Measurements from ENCODE around the gene APBB1IP.

The APBB1IP gene

GRCh38 chr10:26534384-26534783, 96.2 kb downstream of the APBB1IP start:
- DNase-seq (ENCODE audit: low read depth), result no peak
- no peak for TF ChIP-seq CTCF (conservative IDR thresholded peaks at IDR 0.05; ENCODE audit: low read depth, low read length)
- no peak overlapping the region for H3K4me3 ChIP-seq (ENCODE audit: low read depth, low read length)

DNA sequence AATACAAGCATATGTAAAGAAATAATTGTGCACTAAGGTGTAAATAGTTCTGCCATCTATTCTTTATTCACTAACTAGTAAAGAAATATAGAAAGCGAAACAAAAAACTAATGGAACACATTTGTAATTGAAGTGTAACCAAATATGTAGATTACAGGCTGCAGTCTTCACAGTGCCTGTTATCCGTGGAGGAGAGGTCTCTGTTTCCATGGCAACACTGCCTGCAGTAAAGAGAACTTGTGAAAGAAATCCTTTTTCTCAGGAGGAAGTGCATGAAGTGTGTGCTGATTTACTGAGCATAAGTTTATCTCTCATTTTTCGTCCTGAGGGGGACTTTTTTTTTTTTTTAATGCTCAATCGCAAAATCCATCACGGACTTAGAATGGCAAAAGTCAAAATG, 102.5 kb downstream of the APBB1IP start:
- no peak overlapping the region for H3K4me3 ChIP-seq (ENCODE audit: low read depth, low read length)
- no peak for TF ChIP-seq CTCF (conservative IDR thresholded peaks at IDR 0.05; ENCODE audit: low read depth, low read length)
- no peak for DNase-seq (ENCODE audit: low read depth)

- DNase-seq (ENCODE audit: low read depth), result no peak
- no peak overlapping the region for H3K4me3 ChIP-seq (ENCODE audit: low read depth, low read length)
- no peak for TF ChIP-seq CTCF (conservative IDR thresholded peaks at IDR 0.05; ENCODE audit: low read depth, low read length)
These were observed 105.6 kb downstream of the APBB1IP start for GRCh38 chr10:26543567-26544306.

DNA sequence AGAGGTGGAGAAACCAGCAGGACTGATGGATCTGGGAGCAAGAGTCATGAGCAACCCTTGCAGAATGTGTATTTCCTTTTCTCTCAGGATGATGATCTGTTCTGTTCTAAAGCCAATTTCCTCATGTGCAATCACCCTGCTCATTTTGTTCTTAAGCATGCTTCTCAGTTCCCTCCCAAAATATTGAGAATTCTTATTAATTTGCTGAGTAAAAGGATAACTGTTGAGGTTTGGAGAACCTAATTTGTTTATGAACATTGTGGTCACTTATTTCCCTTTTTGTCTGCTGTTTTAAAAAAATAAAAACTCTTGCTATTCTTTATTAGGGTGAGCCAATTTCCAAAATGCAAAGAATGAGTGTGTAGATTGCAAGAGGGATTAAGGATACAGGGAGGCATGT, 106.8 kb downstream of the APBB1IP start:
- no peak for DNase-seq (ENCODE audit: low read depth)
- H3K4me3 ChIP-seq (ENCODE audit: low read depth, low read length), result no peak overlapping the region
- TF ChIP-seq CTCF (conservative IDR thresholded peaks at IDR 0.05; ENCODE audit: low read depth, low read length), result no peak

DNA sequence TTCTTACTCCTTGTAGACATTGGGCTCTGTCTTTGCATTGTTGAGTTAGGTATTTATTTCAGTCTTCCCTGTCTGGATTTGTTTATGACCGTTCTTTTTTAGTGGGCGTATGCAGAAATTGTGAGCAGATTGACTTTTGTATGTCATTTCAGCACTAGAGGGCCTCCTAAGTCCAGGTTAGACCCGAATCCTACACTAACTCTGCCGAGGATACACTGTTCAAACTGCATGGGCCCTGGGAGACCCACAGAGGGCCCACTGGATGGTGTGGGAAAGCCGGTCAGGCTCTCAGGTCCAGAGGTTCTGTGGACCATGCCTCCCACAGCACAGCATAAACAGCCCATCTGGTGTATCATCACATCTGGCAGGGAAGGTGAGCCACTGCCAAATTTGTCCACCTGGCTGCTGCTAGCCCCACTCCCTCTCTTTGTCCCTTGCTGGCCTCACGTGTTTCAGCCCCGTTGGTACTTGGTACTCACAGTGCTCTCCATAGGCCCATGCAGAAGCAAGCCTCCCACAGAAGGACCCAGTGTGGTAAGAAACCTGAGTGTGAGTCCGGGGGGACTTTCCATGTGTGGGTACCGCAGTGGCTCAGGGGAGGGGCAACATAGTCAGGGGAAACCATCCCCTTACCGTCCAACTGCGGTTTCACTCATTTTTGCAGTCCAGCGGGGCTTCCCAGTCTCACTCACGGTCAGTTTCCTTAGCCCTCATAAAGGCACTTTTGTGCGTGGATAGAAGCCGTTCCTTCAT, 112.8 kb downstream of the APBB1IP start:
- H3K4me3 ChIP-seq (ENCODE audit: low read depth, low read length), result no peak overlapping the region
- no peak for TF ChIP-seq CTCF (conservative IDR thresholded peaks at IDR 0.05; ENCODE audit: low read depth, low read length)
- DNase-seq (ENCODE audit: low read depth), result no peak

GRCh38 chr10:26554246-26554645, 116.1 kb downstream of the APBB1IP start:
- no peak for TF ChIP-seq CTCF (conservative IDR thresholded peaks at IDR 0.05; ENCODE audit: low read depth, low read length)
- no peak for DNase-seq (ENCODE audit: low read depth)

More at GRCh38 chr10:26554246-26554645, 116.1 kb downstream of the APBB1IP start:
- H3K4me3 ChIP-seq (ENCODE audit: low read depth, low read length), result no peak overlapping the region

All from choroid plexus epithelial cell (primary cell).